H1 (cell line): Measurements from ENCODE around the gene LINC01488. TPM values are rescaled to one million over a fixed set of nuclear protein-coding genes. Genes with fewer than 3 reads are reported as not detected.

ENCODE experiments used
- KDM5A ChIP-seq: fragments of 200-600 bp; IDR thresholded peaks from 2 replicates; pipeline ENCODE4 v1.7.1; 2012; ENCODE audit warnings: mild to moderate bottlenecking, low read length, inconsistent platforms, mixed read lengths
- polyA plus RNA-seq, 7 experiments: library from polyadenylated mRNA; depleted of rRNA in 3 of 7; stranded (reverse) in 5 of 7; unstranded in 2 of 7; fragments of >200 nt in 5 of 7; fragments of 200-250 nt in 2 of 7; gene quantifications; 1 replicate in 5 of 7; 2 replicates in 1 of 7; 4 replicates in 1 of 7; pipeline versions ENCODE4 v1.2.1 to v1.2.3, GENCODE V29; 2011 to 2013; ENCODE audit warnings: missing spikeins in 2 of 7, mixed read lengths in 2 of 7
- total RNA-seq: library from RNA; stranded (reverse); fragmentation: NEBNext Ultra II Directional; extraction: Animal tissue kit (Norgen Biotek cat#: 25700); gene quantifications from 2 replicates; pipeline ENCODE4 v1.2.1, GENCODE V29; 2021

Gene LINC01488
- total and polyA plus RNA-seq, 2 of the 8 experiments (the other 6 are each of a cell fraction or from before 2014, with no cell fraction given) = not detected

- TF ChIP-seq KDM5A = no peak
Observed at GRCh38 chr11:69542314-69543168, 61.1 kb downstream of the LINC01488 start (continued).

Other genes with a start within 250 kb of the LINC01488 start
- gene MYEOV, start 187.5 kb upstream of the LINC01488 start, total RNA-seq = 0.67 and 0.86 TPM in 2 replicates
- 0.44 and 1.0 TPM in 2 replicates for gene MYEOV, start 187.5 kb upstream of the LINC01488 start, polyA plus RNA-seq (2011; rRNA removed)
- 170 and 172 TPM in 2 replicates for gene CCND1, start 159.5 kb downstream of the LINC01488 start, total RNA-seq
- 64.5 and 156 TPM in 2 replicates for gene CCND1, start 159.5 kb downstream of the LINC01488 start, polyA plus RNA-seq (2011; rRNA removed)
- 21.0 and 21.3 TPM in 2 replicates for gene LTO1, start 193.7 kb downstream of the LINC01488 start, total RNA-seq
- gene LTO1, start 193.7 kb downstream of the LINC01488 start, polyA plus RNA-seq (2011; rRNA removed) = 15.4 and 25.5 TPM in 2 replicates
- 14.8 and 15.4 TPM in 2 replicates for gene FGF19, start 222.4 kb downstream of the LINC01488 start, total RNA-seq
- 9.6 and 14.8 TPM in 2 replicates for gene FGF19, start 222.4 kb downstream of the LINC01488 start, polyA plus RNA-seq (2011; rRNA removed)